Measurements from ENCODE around the gene KCNJ5.

The KCNJ5 gene

GRCh38 chr11:128890216-128890542 lies 977 bp upstream of the KCNJ5 start:
- H3K9ac ChIP-seq (ENCODE audit: low read length), result no peak overlapping the region
- no peaks in the 10 kb centered on the region for H3K9me3 ChIP-seq (ENCODE audit: low read length)
- no peaks in the 10 kb centered on the region for H3K27me3 ChIP-seq (ENCODE audit: insufficient read depth, low read length)
- no peaks in the 10 kb centered on the region for H3K36me3 ChIP-seq (ENCODE audit: insufficient read depth, low read length)
- no peaks in the 10 kb centered on the region for H3K4me1 ChIP-seq (ENCODE audit: insufficient read depth, low read length, severe bottlenecking)
- TF ChIP-seq CTCF (IDR thresholded peaks at IDR 0.05; ENCODE audit: low read length), result no peak
- no peak for TF ChIP-seq EZH2 (IDR thresholded peaks at IDR 0.05; ENCODE audit: borderline replicate concordance, low read length)
- no peaks in the 10 kb centered on the region for H3K79me2 ChIP-seq (ENCODE audit: insufficient read depth, low read length)
- H3F3A ChIP-seq (ENCODE audit: insufficient read depth, low read length), result no peaks in the 10 kb centered on the region
- no peak overlapping the region for H3K4me3 ChIP-seq (ENCODE audit: low read depth, low read length, poor library complexity, severe bottlenecking)
- H2AFZ ChIP-seq (ENCODE audit: low read length), result no peak overlapping the region
- H3K9me2 ChIP-seq (ENCODE audit: low read depth, low read length), result no peaks in the 10 kb centered on the region
- no peaks in the 10 kb centered on the region for H4K20me1 ChIP-seq (ENCODE audit: insufficient read depth, low read length)
- no peak overlapping the region for H3K27ac ChIP-seq (ENCODE audit: low read depth, low read length, poor library complexity, severe bottlenecking)
- no peak overlapping the region for H3K4me2 ChIP-seq (ENCODE audit: low read length)

GRCh38 chr11:128891913-128892398 lies 800 bp downstream of the KCNJ5 start:
- no peak overlapping the region for H3K9ac ChIP-seq (ENCODE audit: low read length)
- H3K27me3 ChIP-seq (ENCODE audit: insufficient read depth, low read length), result no peaks in the 10 kb centered on the region
- TF ChIP-seq CTCF (IDR thresholded peaks at IDR 0.05; ENCODE audit: low read length), result no peak
- no peak for TF ChIP-seq EZH2 (IDR thresholded peaks at IDR 0.05; ENCODE audit: borderline replicate concordance, low read length)
- no peaks in the 10 kb centered on the region for H3F3A ChIP-seq (ENCODE audit: insufficient read depth, low read length)
- H3K4me3 ChIP-seq (ENCODE audit: low read depth, low read length, poor library complexity, severe bottlenecking), result no peak overlapping the region
- H3K4me1 ChIP-seq (ENCODE audit: insufficient read depth, low read length, severe bottlenecking), result no peaks in the 10 kb centered on the region
- H2AFZ ChIP-seq (ENCODE audit: low read length), result no peak overlapping the region
- no peaks in the 10 kb centered on the region for H3K79me2 ChIP-seq (ENCODE audit: insufficient read depth, low read length)
- no peaks in the 10 kb centered on the region for H3K9me2 ChIP-seq (ENCODE audit: low read depth, low read length)
- no peaks in the 10 kb centered on the region for H4K20me1 ChIP-seq (ENCODE audit: insufficient read depth, low read length)
- H3K36me3 ChIP-seq (ENCODE audit: insufficient read depth, low read length), result no peaks in the 10 kb centered on the region
- H3K9me3 ChIP-seq (ENCODE audit: low read length), result no peaks in the 10 kb centered on the region
- no peak overlapping the region for H3K4me2 ChIP-seq (ENCODE audit: low read length)
- H3K27ac ChIP-seq (ENCODE audit: low read depth, low read length, poor library complexity, severe bottlenecking), result no peak overlapping the region

- H2AFZ ChIP-seq (ENCODE audit: low read length), result no peak overlapping the region
- no peaks in the 10 kb centered on the region for H4K20me1 ChIP-seq (ENCODE audit: insufficient read depth, low read length)
- H3K36me3 ChIP-seq (ENCODE audit: insufficient read depth, low read length), result no peaks in the 10 kb centered on the region
- no peaks in the 10 kb centered on the region for H3K79me2 ChIP-seq (ENCODE audit: insufficient read depth, low read length)
- H3F3A ChIP-seq (ENCODE audit: insufficient read depth, low read length), result no peaks in the 10 kb centered on the region
- no peak overlapping the region for H3K9ac ChIP-seq (ENCODE audit: low read length)
- no peak overlapping the region for H3K27ac ChIP-seq (ENCODE audit: low read depth, low read length, poor library complexity, severe bottlenecking)
- H3K4me2 ChIP-seq (ENCODE audit: low read length), result no peak overlapping the region
- no peak overlapping the region for H3K4me3 ChIP-seq (ENCODE audit: low read depth, low read length, poor library complexity, severe bottlenecking)
- no peaks in the 10 kb centered on the region for H3K4me1 ChIP-seq (ENCODE audit: insufficient read depth, low read length, severe bottlenecking)
- TF ChIP-seq CTCF (IDR thresholded peaks at IDR 0.05; ENCODE audit: low read length) (no peak), EZH2 (IDR thresholded peaks at IDR 0.05; ENCODE audit: borderline replicate concordance, low read length) (no peak)
- no peaks in the 10 kb centered on the region for H3K27me3 ChIP-seq (ENCODE audit: insufficient read depth, low read length)
- no peaks in the 10 kb centered on the region for H3K9me2 ChIP-seq (ENCODE audit: low read depth, low read length)
- no peaks in the 10 kb centered on the region for H3K9me3 ChIP-seq (ENCODE audit: low read length)
Measured at GRCh38 chr11:128892866-128893565, 1.9 kb downstream of the KCNJ5 start.
